Liver (tissue), 9 donors: Measurements from ENCODE around the gene FMR1. TPM values are rescaled to one million over a fixed set of nuclear protein-coding genes. Genes with fewer than 3 reads are reported as not detected.

Experiments used
- DNase-seq: peaks from one replicate; pipeline ENCODE4 v3.0.0-alpha.2; 2017; ENCODE audit warnings: low spot score
- H3K27ac ChIP-seq, 2 donors: one replicate each; pipeline ENCODE4 v1.7.0; 2013; ENCODE audit warnings: inconsistent platforms in 2 of 2, low read length in 2 of 2, control low read depth in 1 of 2, low read depth in 1 of 2, mild to moderate bottlenecking in 1 of 2
- H3K27me3 ChIP-seq, 4 donors: one replicate each; pipeline versions ENCODE4 v1.6.1 to v1.7.0; 2013; ENCODE audit warnings: low read length in 3 of 4, inconsistent platforms in 1 of 4, mild to moderate bottlenecking in 1 of 4, moderate library complexity in 1 of 4; ENCODE audit not compliant: control insufficient read depth in 4 of 4, insufficient read depth in 4 of 4
- H3K36me3 ChIP-seq, 4 donors: one replicate each; pipeline versions ENCODE4 v1.6.1 to v1.7.0; 2013; ENCODE audit warnings: low read length in 3 of 4, mild to moderate bottlenecking in 3 of 4, low read depth in 1 of 4, moderate library complexity in 1 of 4; ENCODE audit not compliant: control insufficient read depth in 4 of 4, insufficient read depth in 3 of 4
- H3K4me1 ChIP-seq, 4 donors: one replicate each; pipeline versions ENCODE4 v1.6.1 to v1.7.0; 2013; ENCODE audit warnings: low read length in 3 of 4, mild to moderate bottlenecking in 3 of 4, moderate library complexity in 1 of 4; ENCODE audit not compliant: control insufficient read depth in 4 of 4, insufficient read depth in 4 of 4
- H3K4me3 ChIP-seq, 3 donors: one replicate each; pipeline versions ENCODE4 v1.6.1 to v1.7.0; 2013; ENCODE audit warnings: low read length in 3 of 3, control low read depth in 1 of 3, low read depth in 1 of 3, mild to moderate bottlenecking in 1 of 3
- H3K9ac ChIP-seq, 2 donors: one replicate each; pipeline ENCODE4 v1.7.0; 2013; ENCODE audit warnings: low read length in 2 of 2, mild to moderate bottlenecking in 2 of 2, moderate library complexity in 2 of 2, control low read depth in 1 of 2, low read depth in 1 of 2
- H3K9me3 ChIP-seq, 4 donors: one replicate each; pipeline versions ENCODE4 v1.6.1 to v1.7.0; 2013; ENCODE audit warnings: low read length in 3 of 4; ENCODE audit not compliant: control insufficient read depth in 4 of 4
- EGR1 ChIP-seq, 2 donors: IDR thresholded peaks; 2 replicates each; pipeline ENCODE4 v1.6.1; 2016 to 2018; ENCODE audit warnings: antibody characterized with exemption in 2 of 2, low read depth in 2 of 2
- FOXA1 ChIP-seq: IDR thresholded peaks from 2 replicates; pipeline ENCODE4 v1.6.1; 2016; ENCODE audit warnings: antibody characterized with exemption
- FOXA2 ChIP-seq: IDR thresholded peaks from 2 replicates; pipeline ENCODE4 v1.6.1; 2016; ENCODE audit warnings: antibody characterized with exemption
- GABPA ChIP-seq, 2 donors: IDR thresholded peaks in 1 of 2; conservative IDR thresholded peaks in 1 of 2; 2 replicates each; pipeline ENCODE4 v1.6.1; 2016; ENCODE audit warnings: antibody characterized with exemption in 2 of 2, mild to moderate bottlenecking in 1 of 2, moderate library complexity in 1 of 2
- HNF4G ChIP-seq: IDR thresholded peaks from 2 replicates; pipeline ENCODE4 v1.6.1; 2016; ENCODE audit warnings: antibody characterized with exemption
- JUND ChIP-seq, 2 donors: IDR thresholded peaks; 2 replicates each; pipeline ENCODE4 v1.6.1; 2016; ENCODE audit warnings: antibody characterized with exemption in 2 of 2
- RAD21 ChIP-seq, 2 donors: IDR thresholded peaks; 2 replicates each; pipeline ENCODE4 v1.6.1; 2016; ENCODE audit warnings: antibody characterized with exemption in 2 of 2, mild to moderate bottlenecking in 2 of 2
- RXRA ChIP-seq, 2 donors: IDR thresholded peaks; 2 replicates each; pipeline ENCODE4 v1.6.1; 2017 to 2018; ENCODE audit warnings: antibody characterized with exemption in 2 of 2, mild to moderate bottlenecking in 1 of 2
- SP1 ChIP-seq: IDR thresholded peaks from 2 replicates; pipeline ENCODE4 v1.6.1; 2018; ENCODE audit warnings: antibody characterized with exemption, mild to moderate bottlenecking
- TAF1 ChIP-seq: conservative IDR thresholded peaks from 2 replicates; pipeline ENCODE4 v1.6.1; 2016; ENCODE audit warnings: antibody characterized with exemption, mild to moderate bottlenecking
- YY1 ChIP-seq: IDR thresholded peaks from 2 replicates; pipeline ENCODE4 v1.6.1; 2016; ENCODE audit warnings: antibody characterized with exemption, mild to moderate bottlenecking
- WGBS: extraction: QIAGEN DNeasy Blood & Tissue Kit; methylation state at CpG from one replicate; pipeline ENCODE4 v1.1.7; 2013; 5-methylcytosine and 5-hydroxymethylcytosine counted together
- polyA plus RNA-seq, 2 donors: library from polyadenylated mRNA; stranded (reverse) in 1 of 2; unstranded in 1 of 2; fragments of 200-250 nt in 1 of 2; fragments of >200 nt in 1 of 2; fragmentation: Nextera tagmentation in 1 of 2; extraction: Ambion mirVana in 1 of 2; gene quantifications; one replicate each; pipeline versions ENCODE4 v1.2.1 to v1.2.3, GENCODE V29; 2013 to 2015
- total RNA-seq, 2 donors: library from RNA; depleted of rRNA; stranded (reverse); fragments of >200 nt; gene quantifications; one replicate each; pipeline ENCODE4 v1.2.3, GENCODE V29; 2014
- TF ChIP-seq, protein P1 (sequence below): fragments of 150-350 bp; IDR thresholded peaks from 2 replicates; pipeline ENCODE4 v1.5.1; 2017; ENCODE audit warnings: improper control_type of control experiment, low read depth, low read length; ENCODE audit not compliant: missing input control
- TF ChIP-seq, protein P2 (sequence below): IDR thresholded peaks from 2 replicates; pipeline ENCODE4 v1.6.1; 2016; ENCODE audit warnings: antibody characterized with exemption
- TF ChIP-seq, protein P3 (sequence below): IDR thresholded peaks from 2 replicates; pipeline ENCODE4 v1.6.1; 2016; ENCODE audit warnings: antibody characterized with exemption
- TF ChIP-seq, protein P4 (sequence below): IDR thresholded peaks from 2 replicates; pipeline ENCODE4 v1.6.1; 2016; ENCODE audit warnings: antibody characterized with exemption, mild to moderate bottlenecking
- TF ChIP-seq, protein P5 (sequence below): IDR thresholded peaks from 2 replicates; pipeline ENCODE4 v1.6.1; 2016; ENCODE audit warnings: antibody characterized with exemption
- donor health status: healthy.
- donor health status: healthy.
- donor health status: healthy.
- donor health status: healthy.
- donor health status: healthy.

FMR1 gene
- total and polyA plus RNA-seq, 4 donors: 10.9 to 29.4 (median 16.8) TPM

DNA sequence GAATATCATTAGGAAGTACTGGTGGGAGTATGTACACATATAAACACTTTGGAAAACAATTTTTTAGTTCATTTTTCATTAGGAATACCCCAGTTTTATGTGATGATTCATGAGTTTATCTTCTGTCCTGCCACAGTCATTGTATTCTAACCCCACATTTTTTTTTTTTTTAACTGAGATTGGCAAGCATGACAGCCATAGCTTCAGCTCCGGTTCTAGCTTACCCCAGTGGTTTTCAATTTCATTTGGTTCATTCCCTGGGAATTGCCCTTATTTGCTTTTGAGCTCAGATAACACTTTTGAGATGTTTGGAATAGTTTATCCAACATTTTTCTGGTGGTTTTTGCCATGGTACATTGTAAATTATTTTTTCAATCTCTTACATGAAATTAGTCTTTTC lies 21.0 kb upstream of the FMR1 start:
- DNase-seq: no peak
- Histone ChIP-seq H3K4me1 (no peaks in the 10 kb centered on the region), H3K36me3 (no peaks in the 10 kb centered on the region), H3K27me3 (no peaks in the 10 kb centered on the region), H3K27ac (peak overlapping the region; percentile 7 to 23), H3K4me3 (no peak overlapping the region), H3K9ac (no peak overlapping the region), H3K9me3 (peaks cover 0 to 2% (median 0%) of the 10 kb centered on the region in 4 donors)
- 12% methylated on average over 1 of the region's 1 CpG for WGBS
- TF ChIP-seq, protein P1, sequence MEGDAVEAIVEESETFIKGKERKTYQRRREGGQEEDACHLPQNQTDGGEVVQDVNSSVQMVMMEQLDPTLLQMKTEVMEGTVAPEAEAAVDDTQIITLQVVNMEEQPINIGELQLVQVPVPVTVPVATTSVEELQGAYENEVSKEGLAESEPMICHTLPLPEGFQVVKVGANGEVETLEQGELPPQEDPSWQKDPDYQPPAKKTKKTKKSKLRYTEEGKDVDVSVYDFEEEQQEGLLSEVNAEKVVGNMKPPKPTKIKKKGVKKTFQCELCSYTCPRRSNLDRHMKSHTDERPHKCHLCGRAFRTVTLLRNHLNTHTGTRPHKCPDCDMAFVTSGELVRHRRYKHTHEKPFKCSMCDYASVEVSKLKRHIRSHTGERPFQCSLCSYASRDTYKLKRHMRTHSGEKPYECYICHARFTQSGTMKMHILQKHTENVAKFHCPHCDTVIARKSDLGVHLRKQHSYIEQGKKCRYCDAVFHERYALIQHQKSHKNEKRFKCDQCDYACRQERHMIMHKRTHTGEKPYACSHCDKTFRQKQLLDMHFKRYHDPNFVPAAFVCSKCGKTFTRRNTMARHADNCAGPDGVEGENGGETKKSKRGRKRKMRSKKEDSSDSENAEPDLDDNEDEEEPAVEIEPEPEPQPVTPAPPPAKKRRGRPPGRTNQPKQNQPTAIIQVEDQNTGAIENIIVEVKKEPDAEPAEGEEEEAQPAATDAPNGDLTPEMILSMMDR: no peak
- TF ChIP-seq YY1 (peak; percentile 14), TAF1 (no peak), JUND (IDR thresholded peaks at IDR 0.05) (no peak), FOXA1 (no peak)

DNA sequence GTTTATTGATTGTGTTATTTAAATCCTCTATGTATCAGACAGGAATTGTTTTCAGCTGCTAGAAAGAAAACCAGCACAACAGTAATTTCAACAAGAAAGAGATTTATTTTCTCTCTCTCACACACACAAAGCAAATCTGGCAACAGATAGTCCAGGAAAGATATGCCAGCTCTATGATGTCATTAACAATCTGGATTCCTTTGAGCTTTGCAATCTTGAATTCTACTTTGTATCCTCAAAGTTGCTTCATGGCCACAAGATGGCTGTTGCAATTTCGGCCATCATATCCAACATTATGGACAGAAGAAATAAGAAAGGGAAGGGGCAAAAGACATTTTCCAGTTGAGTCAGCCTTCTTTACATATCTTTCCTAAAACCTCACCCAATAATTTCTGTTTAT lies 19.8 kb upstream of the FMR1 start:
- Histone ChIP-seq H3K27ac (peak overlapping the region in 1 of 2 donors; percentile 12), H3K9me3 (peaks cover 0 to 2% (median 0%) of the 10 kb centered on the region in 4 donors), H3K4me1 (no peaks in the 10 kb centered on the region), H3K36me3 (no peaks in the 10 kb centered on the region), H3K27me3 (no peaks in the 10 kb centered on the region), H3K4me3 (no peak overlapping the region), H3K9ac (no peak overlapping the region)
- DNase-seq: no peak
- 54% methylated on average over 1 of the region's 1 CpG for WGBS
- TF ChIP-seq, protein P2, sequence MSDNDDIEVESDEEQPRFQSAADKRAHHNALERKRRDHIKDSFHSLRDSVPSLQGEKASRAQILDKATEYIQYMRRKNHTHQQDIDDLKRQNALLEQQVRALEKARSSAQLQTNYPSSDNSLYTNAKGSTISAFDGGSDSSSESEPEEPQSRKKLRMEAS: no peak
- TF ChIP-seq GABPA (IDR thresholded peaks at IDR 0.05 in 1 of 2, conservative IDR thresholded peaks at IDR 0.05 in 1 of 2) (no peak), RAD21 (IDR thresholded peaks at IDR 0.05) (no peak), HNF4G (no peak), EGR1 (IDR thresholded peaks at IDR 0.05; ENCODE audit: low read depth in 2 of 2) (no peak), SP1 (no peak), JUND (IDR thresholded peaks at IDR 0.05) (no peak), RXRA (IDR thresholded peaks at IDR 0.05) (no peak), FOXA2 (no peak), FOXA1 (no peak)
- TF ChIP-seq, protein P3, sequence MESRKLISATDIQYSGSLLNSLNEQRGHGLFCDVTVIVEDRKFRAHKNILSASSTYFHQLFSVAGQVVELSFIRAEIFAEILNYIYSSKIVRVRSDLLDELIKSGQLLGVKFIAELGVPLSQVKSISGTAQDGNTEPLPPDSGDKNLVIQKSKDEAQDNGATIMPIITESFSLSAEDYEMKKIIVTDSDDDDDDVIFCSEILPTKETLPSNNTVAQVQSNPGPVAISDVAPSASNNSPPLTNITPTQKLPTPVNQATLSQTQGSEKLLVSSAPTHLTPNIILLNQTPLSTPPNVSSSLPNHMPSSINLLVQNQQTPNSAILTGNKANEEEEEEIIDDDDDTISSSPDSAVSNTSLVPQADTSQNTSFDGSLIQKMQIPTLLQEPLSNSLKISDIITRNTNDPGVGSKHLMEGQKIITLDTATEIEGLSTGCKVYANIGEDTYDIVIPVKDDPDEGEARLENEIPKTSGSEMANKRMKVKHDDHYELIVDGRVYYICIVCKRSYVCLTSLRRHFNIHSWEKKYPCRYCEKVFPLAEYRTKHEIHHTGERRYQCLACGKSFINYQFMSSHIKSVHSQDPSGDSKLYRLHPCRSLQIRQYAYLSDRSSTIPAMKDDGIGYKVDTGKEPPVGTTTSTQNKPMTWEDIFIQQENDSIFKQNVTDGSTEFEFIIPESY: no peak
- TF ChIP-seq, protein P4, sequence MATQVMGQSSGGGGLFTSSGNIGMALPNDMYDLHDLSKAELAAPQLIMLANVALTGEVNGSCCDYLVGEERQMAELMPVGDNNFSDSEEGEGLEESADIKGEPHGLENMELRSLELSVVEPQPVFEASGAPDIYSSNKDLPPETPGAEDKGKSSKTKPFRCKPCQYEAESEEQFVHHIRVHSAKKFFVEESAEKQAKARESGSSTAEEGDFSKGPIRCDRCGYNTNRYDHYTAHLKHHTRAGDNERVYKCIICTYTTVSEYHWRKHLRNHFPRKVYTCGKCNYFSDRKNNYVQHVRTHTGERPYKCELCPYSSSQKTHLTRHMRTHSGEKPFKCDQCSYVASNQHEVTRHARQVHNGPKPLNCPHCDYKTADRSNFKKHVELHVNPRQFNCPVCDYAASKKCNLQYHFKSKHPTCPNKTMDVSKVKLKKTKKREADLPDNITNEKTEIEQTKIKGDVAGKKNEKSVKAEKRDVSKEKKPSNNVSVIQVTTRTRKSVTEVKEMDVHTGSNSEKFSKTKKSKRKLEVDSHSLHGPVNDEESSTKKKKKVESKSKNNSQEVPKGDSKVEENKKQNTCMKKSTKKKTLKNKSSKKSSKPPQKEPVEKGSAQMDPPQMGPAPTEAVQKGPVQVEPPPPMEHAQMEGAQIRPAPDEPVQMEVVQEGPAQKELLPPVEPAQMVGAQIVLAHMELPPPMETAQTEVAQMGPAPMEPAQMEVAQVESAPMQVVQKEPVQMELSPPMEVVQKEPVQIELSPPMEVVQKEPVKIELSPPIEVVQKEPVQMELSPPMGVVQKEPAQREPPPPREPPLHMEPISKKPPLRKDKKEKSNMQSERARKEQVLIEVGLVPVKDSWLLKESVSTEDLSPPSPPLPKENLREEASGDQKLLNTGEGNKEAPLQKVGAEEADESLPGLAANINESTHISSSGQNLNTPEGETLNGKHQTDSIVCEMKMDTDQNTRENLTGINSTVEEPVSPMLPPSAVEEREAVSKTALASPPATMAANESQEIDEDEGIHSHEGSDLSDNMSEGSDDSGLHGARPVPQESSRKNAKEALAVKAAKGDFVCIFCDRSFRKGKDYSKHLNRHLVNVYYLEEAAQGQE: no peak
- TF ChIP-seq, protein P5, sequence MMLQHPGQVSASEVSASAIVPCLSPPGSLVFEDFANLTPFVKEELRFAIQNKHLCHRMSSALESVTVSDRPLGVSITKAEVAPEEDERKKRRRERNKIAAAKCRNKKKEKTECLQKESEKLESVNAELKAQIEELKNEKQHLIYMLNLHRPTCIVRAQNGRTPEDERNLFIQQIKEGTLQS: no peak
